GM13976 (cell line): ENCODE results near the gene FBXO41.
"Not testable (repeated sequence)": the region's sequence is repeated elsewhere in the genome, so short reads cannot be mapped to it uniquely, and the experiment has no call there.

Experiments used
- DNase-seq: peaks from one replicate; pipeline ENCODE4 v3.0.0; 2012; ENCODE audit warnings: low spot score
- in situ Hi-C: fragments of 300-500 bp; cut with MboI; formaldehyde crosslinking; loops from one replicate; pipeline ENCODE4 v1.12.0; 2022; ENCODE audit warnings: low sequenced_read_pairs, mixed read lengths, inconsistent platforms; ENCODE audit not compliant: unreplicated experiment
- TF ChIP-seq, protein P1 (sequence below): IDR thresholded peaks from 2 replicates; pipeline ENCODE4 v1.5.1; 2012; ENCODE audit warnings: borderline replicate concordance, mild to moderate bottlenecking; ENCODE audit not compliant: insufficient read depth; ENCODE audit errors: extremely low read depth, missing control alignments, control extremely low read depth

The FBXO41 gene

DNA sequence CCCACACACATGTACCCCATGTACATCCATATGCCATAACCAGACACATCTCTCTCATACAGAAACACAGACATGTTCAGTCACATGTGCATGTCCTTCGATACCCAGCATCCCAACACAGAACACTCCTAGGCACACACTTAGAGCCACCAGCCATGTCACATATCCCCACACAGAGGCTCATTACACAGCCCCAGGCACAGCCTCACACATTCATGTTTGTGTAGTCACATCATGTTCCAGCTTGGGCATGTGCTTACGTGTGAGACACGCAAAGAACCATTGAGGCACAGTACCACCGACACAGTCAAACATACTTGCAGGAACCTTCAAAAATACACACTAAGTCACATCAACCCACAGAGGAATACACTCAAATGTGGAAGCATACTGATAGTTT is 17.3 kb downstream of the FBXO41 start:
- TF ChIP-seq, protein P1, sequence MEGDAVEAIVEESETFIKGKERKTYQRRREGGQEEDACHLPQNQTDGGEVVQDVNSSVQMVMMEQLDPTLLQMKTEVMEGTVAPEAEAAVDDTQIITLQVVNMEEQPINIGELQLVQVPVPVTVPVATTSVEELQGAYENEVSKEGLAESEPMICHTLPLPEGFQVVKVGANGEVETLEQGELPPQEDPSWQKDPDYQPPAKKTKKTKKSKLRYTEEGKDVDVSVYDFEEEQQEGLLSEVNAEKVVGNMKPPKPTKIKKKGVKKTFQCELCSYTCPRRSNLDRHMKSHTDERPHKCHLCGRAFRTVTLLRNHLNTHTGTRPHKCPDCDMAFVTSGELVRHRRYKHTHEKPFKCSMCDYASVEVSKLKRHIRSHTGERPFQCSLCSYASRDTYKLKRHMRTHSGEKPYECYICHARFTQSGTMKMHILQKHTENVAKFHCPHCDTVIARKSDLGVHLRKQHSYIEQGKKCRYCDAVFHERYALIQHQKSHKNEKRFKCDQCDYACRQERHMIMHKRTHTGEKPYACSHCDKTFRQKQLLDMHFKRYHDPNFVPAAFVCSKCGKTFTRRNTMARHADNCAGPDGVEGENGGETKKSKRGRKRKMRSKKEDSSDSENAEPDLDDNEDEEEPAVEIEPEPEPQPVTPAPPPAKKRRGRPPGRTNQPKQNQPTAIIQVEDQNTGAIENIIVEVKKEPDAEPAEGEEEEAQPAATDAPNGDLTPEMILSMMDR, result no peak
- in situ Hi-C loops, result no loop called here

GRCh38 chr2:73266061-73266901 is 18.0 kb downstream of the FBXO41 start:
- in situ Hi-C loops, result no loop called here

More for the DNA sequence above, 17.3 kb downstream of the FBXO41 start:
- no peak for DNase-seq

DNA sequence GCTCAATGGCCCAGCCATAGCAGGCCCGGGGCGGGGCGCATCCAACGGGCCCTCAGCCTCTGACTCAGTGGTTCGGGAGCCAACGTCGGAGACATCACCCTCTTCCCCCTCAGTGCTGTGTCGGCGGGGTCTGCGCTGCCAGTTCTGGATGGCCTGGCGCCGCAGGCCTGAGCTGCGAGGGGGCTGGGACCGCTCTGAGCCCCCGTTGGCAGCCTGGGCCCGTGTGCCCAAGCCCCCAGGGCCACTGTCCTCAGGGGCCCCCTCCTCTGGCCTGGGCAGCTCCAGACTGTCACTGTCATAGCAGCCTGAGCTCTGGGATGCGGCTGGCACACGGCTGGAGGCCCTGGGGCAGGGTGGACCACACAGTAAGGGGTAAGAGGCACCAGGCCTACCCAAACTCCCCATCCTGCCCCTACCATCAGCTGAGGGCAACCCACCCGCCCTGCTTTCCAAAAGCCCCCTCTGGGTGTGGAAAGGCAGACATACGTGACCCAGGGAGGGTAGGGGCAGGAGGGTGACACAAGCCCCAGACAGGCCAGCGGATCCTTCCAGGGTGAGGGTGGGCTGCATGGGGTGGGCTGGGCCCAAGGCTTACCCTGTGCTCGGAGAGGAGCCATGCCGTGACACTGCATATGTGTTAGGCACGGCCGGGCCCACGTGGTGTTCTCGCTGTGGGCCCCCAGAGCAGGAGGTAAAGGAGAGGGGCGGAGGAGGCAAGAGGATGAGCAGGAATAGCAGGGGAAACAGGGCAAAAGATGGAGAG is 18.8 kb downstream of the FBXO41 start:
- TF ChIP-seq, protein P1, result no peak
- DNase-seq, result peak; percentile 23
- in situ Hi-C loops, result no loop called here

More at GRCh38 chr2:73266061-73266901, 18.0 kb downstream of the FBXO41 start:
- TF ChIP-seq, protein P1, result no peak
- peak; percentile 17 for DNase-seq

- no peak for DNase-seq
- in situ Hi-C loops, result no loop called here
- TF ChIP-seq, protein P1, result no peak
These were observed 19.5 kb downstream of the FBXO41 start for GRCh38 chr2:73264783-73265182.

- TF ChIP-seq, protein P1, result no peak
- no peak for DNase-seq
- in situ Hi-C loops, result no loop called here
These were observed 20.0 kb downstream of the FBXO41 start for GRCh38 chr2:73264332-73264606.

GRCh38 chr2:73263540-73264331 is 20.5 kb downstream of the FBXO41 start:
- DNase-seq, result no peak
- TF ChIP-seq, protein P1, result no peak
- in situ Hi-C loops, result no loop called here

DNA sequence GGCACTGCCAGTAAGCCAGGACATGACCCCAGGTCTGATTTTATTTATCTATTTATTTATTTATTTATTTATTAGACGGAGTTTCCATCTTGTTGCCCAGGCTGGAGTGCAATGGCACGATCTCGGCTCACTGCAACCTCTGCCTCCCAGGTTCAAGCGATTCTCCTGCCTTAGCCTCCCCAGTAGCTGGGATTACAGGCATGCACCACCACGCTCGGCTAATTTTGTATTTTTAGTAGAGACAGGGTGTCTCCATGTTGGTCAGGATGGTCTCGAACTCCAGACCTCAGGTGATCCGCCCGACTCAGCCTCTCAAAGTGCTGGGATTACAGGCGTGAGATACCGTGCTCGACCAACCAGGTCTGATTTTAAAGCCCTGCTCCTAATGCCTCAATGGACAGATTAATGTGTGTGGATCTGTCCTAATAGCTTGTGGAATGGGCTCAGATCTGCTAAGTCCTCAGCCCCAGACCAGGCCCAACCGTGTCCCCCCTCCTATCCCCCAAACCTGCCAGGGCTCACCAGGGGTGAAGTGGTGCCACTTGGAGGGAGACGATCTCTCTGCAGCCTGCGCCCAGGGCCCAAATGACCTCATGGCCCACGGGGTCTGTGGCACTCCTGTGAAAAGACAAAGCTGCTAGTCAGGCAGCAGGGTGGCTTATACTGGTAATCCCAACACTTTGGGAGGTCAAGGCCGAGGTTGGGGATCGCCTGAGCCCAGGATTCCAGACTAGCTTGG is 21.4 kb downstream of the FBXO41 start:
- DNase-seq, in situ Hi-C loops: not testable (repeated sequence)
